HG03064 (cell line): ENCODE measurements around the gene PEX3.

Experiments used
- ATAC-seq: cut with Tn5 transposase; IDR thresholded peaks from one replicate; pipeline ENCODE4 v1.9.1; 2021; ENCODE audit warnings: low read depth; ENCODE audit not compliant: unreplicated experiment

The PEX3 gene

GRCh38 chr6:143536461-143536865 is 85.9 kb downstream of the PEX3 start:
- ATAC-seq, result peak; percentile 71

- ATAC-seq, result peak; percentile 68
Observed at GRCh38 chr6:143536866-143537691, 86.5 kb downstream of the PEX3 start.

- no peak for ATAC-seq
Observed at GRCh38 chr6:143538374-143538773, 87.8 kb downstream of the PEX3 start.

- ATAC-seq, result no peak
Observed at GRCh38 chr6:143539106-143539505, 88.5 kb downstream of the PEX3 start.

- no peak for ATAC-seq
Observed at GRCh38 chr6:143539734-143540133, 89.1 kb downstream of the PEX3 start.

GRCh38 chr6:143540192-143540591 is 89.6 kb downstream of the PEX3 start:
- ATAC-seq, result no peak
